Thyroid gland (tissue), 4 donors: ENCODE measurements around the gene MANF.

Experiments
- POLR2A ChIP-seq, 2 donors: fragments of 450-650 bp; IDR thresholded peaks; one replicate each; pipeline ENCODE4 v1.6.1; 2017; ENCODE audit warnings: antibody characterized with exemption in 2 of 2, mild to moderate bottlenecking in 2 of 2, moderate library complexity in 1 of 2
- TF ChIP-seq, protein P1 (sequence below), 6 experiments: fragments of 200-600 bp in 3 of 6; fragments of 450-650 bp in 3 of 6; sonication (generic) in 3 of 6; IDR thresholded peaks; one replicate each; pipeline ENCODE4 v1.5.1; 2016 to 2019; ENCODE audit warnings: antibody characterized with exemption in 6 of 6, mild to moderate bottlenecking in 2 of 6, inconsistent platforms in 1 of 6, moderate library complexity in 1 of 6

DNA sequence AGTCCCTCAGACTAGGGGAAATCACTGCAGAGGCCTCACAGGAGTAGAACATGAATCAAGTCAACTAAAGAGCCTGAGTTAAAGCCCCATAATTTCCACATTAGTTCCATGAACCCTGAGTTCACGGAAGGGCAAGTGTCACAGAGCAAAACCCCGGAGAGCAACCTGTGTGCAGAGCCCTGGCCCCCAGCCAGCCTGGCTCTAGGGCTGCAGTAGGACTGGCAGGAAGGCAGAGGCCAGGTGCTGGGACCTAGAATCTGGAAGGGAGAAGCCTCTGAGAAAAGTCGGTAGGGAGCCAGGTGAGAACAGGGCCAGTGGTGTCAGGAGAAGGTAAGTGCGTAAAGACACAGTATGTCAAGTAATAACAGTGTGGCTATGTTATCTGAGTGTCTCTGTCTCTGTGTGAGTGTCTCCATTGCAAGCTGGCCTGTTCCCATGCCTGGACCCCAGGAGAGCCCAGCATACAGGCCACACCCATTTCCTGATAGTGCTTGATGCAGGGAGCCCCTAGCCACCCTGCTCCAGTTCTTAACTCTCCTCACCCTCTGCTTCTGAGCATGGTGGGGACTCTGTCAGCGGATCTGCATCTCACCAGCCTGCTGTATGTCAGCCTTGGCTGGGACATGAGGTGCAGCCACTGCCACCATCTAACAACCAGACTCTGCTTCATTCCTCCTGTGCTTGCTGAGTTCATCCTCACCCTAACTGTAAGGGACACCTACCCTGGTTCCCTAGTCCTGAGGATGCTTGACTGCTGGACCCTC lies 11.3 kb upstream of the MANF start:
- TF ChIP-seq, protein P1, sequence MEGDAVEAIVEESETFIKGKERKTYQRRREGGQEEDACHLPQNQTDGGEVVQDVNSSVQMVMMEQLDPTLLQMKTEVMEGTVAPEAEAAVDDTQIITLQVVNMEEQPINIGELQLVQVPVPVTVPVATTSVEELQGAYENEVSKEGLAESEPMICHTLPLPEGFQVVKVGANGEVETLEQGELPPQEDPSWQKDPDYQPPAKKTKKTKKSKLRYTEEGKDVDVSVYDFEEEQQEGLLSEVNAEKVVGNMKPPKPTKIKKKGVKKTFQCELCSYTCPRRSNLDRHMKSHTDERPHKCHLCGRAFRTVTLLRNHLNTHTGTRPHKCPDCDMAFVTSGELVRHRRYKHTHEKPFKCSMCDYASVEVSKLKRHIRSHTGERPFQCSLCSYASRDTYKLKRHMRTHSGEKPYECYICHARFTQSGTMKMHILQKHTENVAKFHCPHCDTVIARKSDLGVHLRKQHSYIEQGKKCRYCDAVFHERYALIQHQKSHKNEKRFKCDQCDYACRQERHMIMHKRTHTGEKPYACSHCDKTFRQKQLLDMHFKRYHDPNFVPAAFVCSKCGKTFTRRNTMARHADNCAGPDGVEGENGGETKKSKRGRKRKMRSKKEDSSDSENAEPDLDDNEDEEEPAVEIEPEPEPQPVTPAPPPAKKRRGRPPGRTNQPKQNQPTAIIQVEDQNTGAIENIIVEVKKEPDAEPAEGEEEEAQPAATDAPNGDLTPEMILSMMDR (IDR thresholded peaks at IDR 0.05): no peak
- no peak for TF ChIP-seq POLR2A (IDR thresholded peaks at IDR 0.05)
